Left lung (tissue), 10 donors: ENCODE data around the gene EPHB6. TPM values are rescaled to one million over a fixed set of nuclear protein-coding genes. Genes with fewer than 3 reads are reported as not detected.

Experiments used
- ATAC-seq: fragments of 200-7000 bp; cut with Tn5 transposase; one replicate; pipeline ENCODE4 v1.9.1; 2020; ENCODE audit warnings: moderate library complexity
- DNase-seq, 4 donors: peaks; one replicate each; pipeline ENCODE4 v3.0.0-alpha.2; 2013 to 2020
- H3K27ac ChIP-seq, 2 donors: fragments of 200-600 bp; sonication (generic) in 1 of 2; one replicate each; pipeline versions ENCODE4 v1.5.0 to v1.8.0; 2020 to 2021
- H3K27me3 ChIP-seq, 2 donors: fragments of 200-600 bp; sonication (generic) in 1 of 2; one replicate each; pipeline versions ENCODE4 v1.5.0 to v1.8.0; 2020 to 2021
- H3K36me3 ChIP-seq, 2 donors: fragments of 200-600 bp; sonication (generic) in 1 of 2; one replicate each; pipeline versions ENCODE4 v1.5.0 to v1.8.0; 2020 to 2021
- H3K4me1 ChIP-seq, 2 donors: fragments of 200-600 bp; one replicate each; pipeline ENCODE4 v1.8.0; 2021
- H3K4me3 ChIP-seq, 2 donors: fragments of 200-600 bp; sonication (generic) in 1 of 2; one replicate each; pipeline versions ENCODE4 v1.5.0 to v1.8.0; 2020 to 2021; ENCODE audit warnings: mild to moderate bottlenecking in 1 of 2
- H3K9me3 ChIP-seq, 2 donors: fragments of 200-600 bp; sonication (generic) in 1 of 2; one replicate each; pipeline versions ENCODE4 v1.5.0 to v1.8.0; 2020 to 2021
- intact Hi-C, 2 donors: fragments of 100-400 bp; cut with DNase I; formaldehyde crosslinking; loops; one replicate each; pipeline versions ENCODE4 v1.11.2 to v1.14.2; 2022
- polyA plus RNA-seq, 6 donors: library from polyadenylated mRNA; unstranded; fragments of 120-200 nt; gene quantifications; one replicate each; pipeline ENCODE4 v1.2.1, GENCODE V29; 2013; ENCODE audit not compliant: insufficient read length in 6 of 6
- total RNA-seq, 2 donors: library from RNA; stranded (reverse); fragmentation: NEBNext Ultra II Directional; extraction: Animal tissue kit (Norgen Biotek cat#: 25700); gene quantifications; one replicate each; pipeline ENCODE4 v1.2.1, GENCODE V29; 2021
- TF ChIP-seq, protein P1 (sequence below), 2 donors: fragments of 200-600 bp; sonication (generic) in 1 of 2; IDR thresholded peaks; one replicate each; pipeline versions ENCODE4 v1.5.0 to v1.8.0; 2021; ENCODE audit warnings: antibody characterized with exemption in 2 of 2
- donor health status: DM: no; HTN: yes; CAD: no.
- donor health status: DM: no; HTN: no; CAD: no.

Gene EPHB6
- total and polyA plus RNA-seq, 8 donors: 6.5 to 42.8 (median 27.6) TPM

DNA sequence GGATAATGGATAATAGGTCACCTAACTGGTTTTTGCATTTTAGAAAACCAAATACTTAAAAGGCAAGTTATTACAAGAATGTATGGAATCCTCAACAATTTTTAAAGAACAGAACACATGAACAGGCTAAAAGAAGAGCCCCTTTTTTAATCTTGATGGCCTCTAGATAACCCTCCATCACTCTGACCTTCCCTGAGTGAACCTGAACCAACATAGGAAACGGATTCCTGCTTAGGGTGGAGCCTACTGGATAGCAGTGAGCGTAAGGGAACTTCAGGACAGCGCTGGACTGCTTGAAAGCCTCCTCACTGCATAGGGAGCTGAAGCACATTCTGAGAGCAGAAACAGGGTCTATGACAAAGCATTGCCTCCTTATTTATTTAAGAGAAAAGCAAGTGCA, 58.2 kb downstream of the EPHB6 start:
- Histone ChIP-seq H3K27ac (no peak overlapping the region), H3K27me3 (no peaks in the 10 kb centered on the region), H3K9me3 (no peaks in the 10 kb centered on the region), H3K4me3 (no peak overlapping the region), H3K36me3 (no peaks in the 10 kb centered on the region), H3K4me1 (peaks cover 0 to 20% of the 10 kb centered on the region in 2 donors)
- intact Hi-C loops: no loop called here
- ATAC-seq (peak; percentile 38), DNase-seq (no peak)
- TF ChIP-seq, protein P1, sequence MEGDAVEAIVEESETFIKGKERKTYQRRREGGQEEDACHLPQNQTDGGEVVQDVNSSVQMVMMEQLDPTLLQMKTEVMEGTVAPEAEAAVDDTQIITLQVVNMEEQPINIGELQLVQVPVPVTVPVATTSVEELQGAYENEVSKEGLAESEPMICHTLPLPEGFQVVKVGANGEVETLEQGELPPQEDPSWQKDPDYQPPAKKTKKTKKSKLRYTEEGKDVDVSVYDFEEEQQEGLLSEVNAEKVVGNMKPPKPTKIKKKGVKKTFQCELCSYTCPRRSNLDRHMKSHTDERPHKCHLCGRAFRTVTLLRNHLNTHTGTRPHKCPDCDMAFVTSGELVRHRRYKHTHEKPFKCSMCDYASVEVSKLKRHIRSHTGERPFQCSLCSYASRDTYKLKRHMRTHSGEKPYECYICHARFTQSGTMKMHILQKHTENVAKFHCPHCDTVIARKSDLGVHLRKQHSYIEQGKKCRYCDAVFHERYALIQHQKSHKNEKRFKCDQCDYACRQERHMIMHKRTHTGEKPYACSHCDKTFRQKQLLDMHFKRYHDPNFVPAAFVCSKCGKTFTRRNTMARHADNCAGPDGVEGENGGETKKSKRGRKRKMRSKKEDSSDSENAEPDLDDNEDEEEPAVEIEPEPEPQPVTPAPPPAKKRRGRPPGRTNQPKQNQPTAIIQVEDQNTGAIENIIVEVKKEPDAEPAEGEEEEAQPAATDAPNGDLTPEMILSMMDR (IDR thresholded peaks at IDR 0.05): no peak

DNA sequence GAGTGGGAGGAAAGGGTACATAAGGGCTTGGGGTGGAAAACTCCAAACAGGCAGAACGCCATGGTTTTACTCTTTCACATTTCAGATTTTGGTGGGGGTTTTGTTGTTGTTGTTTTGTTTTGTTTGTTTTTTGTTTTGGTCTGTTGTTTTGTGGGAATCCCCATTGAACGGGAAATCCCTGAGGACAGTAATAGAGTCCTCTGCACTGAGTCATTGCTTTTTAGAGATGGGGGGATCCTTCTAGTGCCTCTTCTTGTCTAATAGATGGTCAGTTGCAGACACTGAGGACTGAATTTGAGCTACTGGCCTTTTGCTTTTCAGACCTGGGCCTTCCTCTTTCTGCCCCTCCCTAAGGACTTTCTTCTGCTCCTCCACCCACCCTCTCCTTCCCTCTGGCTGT, 58.7 kb downstream of the EPHB6 start:
- ATAC-seq (no peak), DNase-seq (no peak)
- Histone ChIP-seq H3K27ac (no peak overlapping the region), H3K4me1 (peaks cover 0 to 20% of the 10 kb centered on the region in 2 donors), H3K4me3 (no peak overlapping the region), H3K9me3 (no peaks in the 10 kb centered on the region), H3K36me3 (no peaks in the 10 kb centered on the region), H3K27me3 (no peaks in the 10 kb centered on the region)
- intact Hi-C loops: no loop called here
- TF ChIP-seq, protein P1 (IDR thresholded peaks at IDR 0.05): no peak

- Histone ChIP-seq H3K27me3 (no peaks in the 10 kb centered on the region), H3K9me3 (no peaks in the 10 kb centered on the region), H3K4me1 (peaks cover 0 to 16% of the 10 kb centered on the region in 2 donors), H3K36me3 (no peaks in the 10 kb centered on the region), H3K4me3 (no peak overlapping the region), H3K27ac (no peak overlapping the region)
- intact Hi-C loops: no loop called here
- TF ChIP-seq, protein P1 (IDR thresholded peaks at IDR 0.05): no peak
- DNase-seq (no peak), ATAC-seq (no peak)
Measured at GRCh38 chr7:142914121-142914520, 59.2 kb downstream of the EPHB6 start.

GRCh38 chr7:142915315-142915714, 60.4 kb downstream of the EPHB6 start:
- TF ChIP-seq, protein P1 (IDR thresholded peaks at IDR 0.05): no peak
- Histone ChIP-seq H3K4me1 (peaks cover 0 to 4% of the 10 kb centered on the region in 2 donors), H3K27me3 (no peaks in the 10 kb centered on the region), H3K36me3 (no peaks in the 10 kb centered on the region), H3K4me3 (no peak overlapping the region), H3K9me3 (no peaks in the 10 kb centered on the region), H3K27ac (no peak overlapping the region)
- no peak for DNase-seq
- intact Hi-C loops: no loop called here
- no peak for ATAC-seq

- Histone ChIP-seq H3K36me3 (no peaks in the 10 kb centered on the region), H3K27ac (no peak overlapping the region), H3K27me3 (no peaks in the 10 kb centered on the region), H3K9me3 (no peaks in the 10 kb centered on the region), H3K4me1 (no peaks in the 10 kb centered on the region), H3K4me3 (no peak overlapping the region)
- TF ChIP-seq, protein P1 (IDR thresholded peaks at IDR 0.05): no peak
- intact Hi-C loops: no loop called here
- ATAC-seq (no peak), DNase-seq (no peak)
Measured at GRCh38 chr7:142916508-142916907, 61.6 kb downstream of the EPHB6 start.
